Heart left ventricle (tissue), 13 donors: ENCODE results near the gene ZBTB20.

Experiments used
- CTCF ChIP-seq, 12 donors: fragments of 200-600 bp; sonication (generic) in 4 of 12; IDR thresholded peaks; one replicate each; pipeline versions ENCODE4 v1.5.0 to v1.8.0; 2018 to 2022; ENCODE audit warnings: antibody characterized with exemption in 12 of 12, mild to moderate bottlenecking in 5 of 12
- POLR2A ChIP-seq, 2 donors: fragments of 450-650 bp; IDR thresholded peaks; one replicate each; pipeline ENCODE4 v1.6.1; 2017; ENCODE audit warnings: antibody characterized with exemption in 2 of 2, mild to moderate bottlenecking in 2 of 2, moderate library complexity in 2 of 2
- donor health status: ischemic (EF 13 %, LVEDD 7.1; RV severe dilation, severe dysfunction).
- donor health status: DM: no; HTN: yes; CAD: no.
- donor health status: DM: no; HTN: no; CAD: no.
- donor health status: ischemic (EF 25% LVEDD 6.9; RV normal size, moderate dysfunction).
- donor health status: ischemic (EF 25% LVEDD 5.7; RV mildly dilated, moderate dysfunction).
- donor health status: ischemic (EF 35%, LVEDD 5.7; RV mildly dilated, moderate dysfunction).
- donor health status: nonischemic (EF 11% LVEDD 7.7; RV severe dilation, severe dysfunction).
- donor health status: DM: yes; HTN: yes; CAD: no.
- donor health status: PGD.
- donor health status: ischemic (EF 29% LVEDD 5.4; RV normal size, mild dysfunction).
- donor health status: nonischemic (EF 23%, LVEDD 6.1; RV moderate dilation, normal function).

- TF ChIP-seq CTCF (IDR thresholded peaks at IDR 0.05) (no peak), POLR2A (IDR thresholded peaks at IDR 0.05) (no peak)
Measured at GRCh38 chr3:114519415-114519814, 627.7 kb downstream of the ZBTB20 start.
